CD4-positive, alpha-beta T cell treated with Interleukin-10 for 1 hour (primary cell): ENCODE data around the gene ZNF488.

Source experiments
- DNase-seq: peaks from one replicate; pipeline ENCODE4 v3.0.0-alpha.2; 2020

The ZNF488 gene

DNA sequence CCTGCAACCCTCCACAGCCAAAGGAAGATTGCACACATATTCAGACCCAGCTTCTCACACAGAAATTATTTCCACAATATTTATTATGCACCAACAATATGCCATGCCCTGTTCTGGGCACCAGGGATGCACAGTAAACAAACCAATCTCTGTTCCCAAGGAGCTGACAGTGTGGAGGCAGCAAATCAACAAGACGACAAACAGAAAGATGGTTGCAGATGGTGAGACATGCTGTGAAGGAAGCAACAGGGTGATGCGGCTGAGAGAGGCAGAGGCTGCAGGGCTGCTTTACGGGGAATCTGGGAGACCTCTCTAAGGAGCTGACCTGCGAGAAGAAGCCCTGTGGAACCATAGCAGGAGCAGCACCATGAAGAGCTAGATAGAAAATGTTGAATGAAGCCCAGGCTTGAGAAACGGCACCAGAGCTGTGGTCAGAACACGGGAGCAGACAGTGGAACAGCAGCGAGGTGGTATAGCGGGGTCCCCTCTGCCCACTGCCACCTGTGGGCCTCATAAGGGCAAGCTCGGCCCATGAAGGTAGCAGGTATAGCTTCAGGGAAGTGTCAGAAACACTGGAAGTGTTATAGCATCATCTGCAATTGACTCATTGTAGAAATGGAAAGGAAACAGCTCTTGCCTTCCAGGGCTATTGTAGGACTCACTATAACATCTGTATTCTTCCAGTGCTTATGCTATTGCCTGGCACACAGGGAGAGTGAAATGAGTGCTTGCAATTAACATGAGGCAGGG is 18.5 kb downstream of the ZNF488 start:
- DNase-seq: no peak

GRCh38 chr10:47364911-47365310 is 19.2 kb downstream of the ZNF488 start:
- DNase-seq: no peak

GRCh38 chr10:47364366-47364765 is 19.7 kb downstream of the ZNF488 start:
- no peak for DNase-seq

- no peak for DNase-seq
Observed at GRCh38 chr10:47363781-47364180, 20.3 kb downstream of the ZNF488 start.

DNA sequence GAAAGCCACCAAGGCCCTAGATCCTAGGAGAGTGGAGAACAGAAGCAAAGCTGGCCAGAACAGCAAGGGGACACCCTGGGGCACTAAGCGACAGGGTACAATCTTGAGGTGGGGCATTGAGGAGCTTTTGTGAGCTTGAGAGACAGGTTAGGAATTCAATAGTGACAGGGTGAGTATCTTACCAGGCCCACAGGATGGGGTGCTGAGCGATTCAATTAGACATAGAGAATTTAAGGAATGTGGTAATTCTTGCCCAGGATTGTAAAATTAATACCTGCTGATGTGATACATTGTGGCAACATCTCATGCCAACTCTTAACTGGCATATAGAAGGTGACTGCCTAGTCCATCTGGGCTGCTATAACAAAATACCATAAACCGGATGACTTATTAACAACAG is 21.9 kb downstream of the ZNF488 start:
- DNase-seq: no peak

- DNase-seq: peak; percentile 8
Observed at GRCh38 chr10:47361293-47361692, 22.8 kb downstream of the ZNF488 start.

DNA sequence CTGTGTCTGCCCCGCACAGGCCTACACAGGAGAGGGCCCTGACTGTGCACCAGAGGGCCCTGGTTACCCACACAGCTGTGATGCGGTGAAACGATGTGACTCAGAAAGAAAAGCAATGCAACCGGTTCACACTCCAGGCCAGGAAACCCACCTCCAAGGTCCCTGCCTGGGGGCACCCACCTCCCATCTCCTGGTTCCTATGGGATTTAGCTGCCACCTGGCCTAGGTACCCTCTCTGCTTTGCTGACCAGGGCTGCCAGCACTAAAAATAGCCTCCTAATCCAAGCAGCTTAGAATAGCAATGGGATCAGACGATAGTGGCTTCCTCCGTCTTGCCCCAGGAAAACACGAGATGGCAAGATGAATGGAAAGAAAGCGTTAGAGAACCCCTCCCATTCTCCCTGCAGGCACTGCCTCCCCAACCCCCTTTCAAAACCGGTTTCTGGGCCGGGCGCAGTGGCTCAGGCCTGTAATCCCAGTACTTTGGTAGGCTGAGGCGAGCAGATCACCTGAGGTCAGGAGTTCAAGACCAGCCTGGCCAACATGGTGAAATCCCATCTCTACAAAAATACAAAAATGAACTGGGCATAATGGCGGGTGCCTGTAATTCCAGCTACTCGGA is 23.6 kb downstream of the ZNF488 start:
- no peak for DNase-seq

DNA sequence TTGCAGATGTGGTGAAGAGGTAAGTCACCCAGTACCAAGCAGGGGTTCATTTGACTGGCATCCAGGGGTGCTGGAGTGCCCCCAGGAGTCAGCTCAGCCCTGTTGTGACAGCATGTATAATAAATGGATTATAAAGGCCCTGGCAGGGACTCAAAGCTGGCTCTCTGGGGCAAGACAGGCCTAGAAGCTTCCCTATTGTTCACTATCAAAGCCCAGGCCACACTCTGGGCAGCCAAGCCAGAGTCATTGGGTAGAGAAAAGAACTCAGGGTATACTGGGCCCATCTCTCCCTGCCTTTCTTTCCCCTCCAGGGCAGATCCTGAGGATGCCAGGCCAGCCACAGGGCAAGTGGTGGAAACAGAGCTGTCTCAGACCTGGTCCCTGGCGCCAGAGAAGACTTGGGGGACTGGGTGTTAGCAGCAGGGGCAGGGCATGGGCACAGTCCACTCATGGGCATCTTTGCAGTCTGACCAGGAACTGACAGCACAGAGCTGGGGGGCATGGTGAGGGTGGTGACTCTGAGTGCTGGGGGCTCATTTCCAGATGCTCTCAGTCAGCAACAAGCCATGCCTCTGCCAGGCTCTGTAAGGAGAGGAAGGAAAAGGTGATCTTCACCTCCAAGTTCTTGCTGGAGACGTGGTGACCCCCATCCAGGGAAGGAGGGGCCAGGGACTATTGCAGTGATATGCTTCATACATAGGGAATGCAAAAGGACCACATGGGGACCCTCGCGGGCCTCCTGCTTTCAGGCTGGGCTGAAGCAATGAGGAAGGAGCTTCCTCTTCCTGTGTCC is 24.3 kb downstream of the ZNF488 start:
- DNase-seq: no peak

- DNase-seq: no peak
Observed at GRCh38 chr10:47359101-47359500, 25.0 kb downstream of the ZNF488 start.

- DNase-seq: no peak
Observed at GRCh38 chr10:47358457-47358856, 25.6 kb downstream of the ZNF488 start.

DNA sequence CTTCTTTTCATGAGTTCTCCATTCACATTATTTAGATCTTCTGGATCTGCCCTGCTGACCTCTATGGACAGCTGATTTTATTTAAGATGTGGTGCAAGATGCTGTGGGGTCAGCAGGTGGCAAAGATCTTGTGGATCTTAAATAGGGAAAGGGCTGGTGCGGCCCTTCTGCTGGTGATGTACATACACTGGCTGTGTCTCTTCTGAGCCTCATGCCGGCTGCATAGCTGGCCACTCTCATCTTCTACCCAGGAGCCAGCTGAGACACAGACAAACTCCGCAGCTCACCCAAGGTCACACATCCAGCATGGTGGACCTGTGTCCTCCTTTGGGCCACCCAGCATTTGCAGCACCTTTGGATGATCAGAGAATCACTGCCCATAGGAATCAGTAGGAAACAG is 26.2 kb downstream of the ZNF488 start:
- DNase-seq: no peak

- no peak for DNase-seq
Observed at GRCh38 chr10:47357131-47357582, 26.9 kb downstream of the ZNF488 start.

DNA sequence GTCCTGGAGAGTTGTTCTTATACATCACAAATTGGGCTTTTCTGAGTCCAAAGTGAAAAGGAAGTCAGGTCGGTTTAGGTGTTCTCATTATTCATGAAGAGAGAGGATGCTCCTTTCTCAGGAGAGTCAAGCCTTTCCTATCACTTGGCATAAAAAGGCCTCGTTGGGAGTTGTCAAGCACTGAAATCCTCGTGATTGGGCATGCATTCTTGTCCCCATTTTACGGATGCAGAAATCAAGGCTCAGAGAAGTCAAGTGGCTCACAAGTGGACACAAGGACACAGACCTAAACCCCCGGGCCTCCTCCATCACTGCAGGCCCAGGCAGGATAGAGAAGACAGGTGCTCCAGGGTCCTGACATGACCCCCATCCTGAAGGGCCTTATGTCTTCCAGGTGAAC is 27.4 kb downstream of the ZNF488 start:
- no peak for DNase-seq

GRCh38 chr10:47354900-47355299 is 29.2 kb downstream of the ZNF488 start:
- no peak for DNase-seq

DNA sequence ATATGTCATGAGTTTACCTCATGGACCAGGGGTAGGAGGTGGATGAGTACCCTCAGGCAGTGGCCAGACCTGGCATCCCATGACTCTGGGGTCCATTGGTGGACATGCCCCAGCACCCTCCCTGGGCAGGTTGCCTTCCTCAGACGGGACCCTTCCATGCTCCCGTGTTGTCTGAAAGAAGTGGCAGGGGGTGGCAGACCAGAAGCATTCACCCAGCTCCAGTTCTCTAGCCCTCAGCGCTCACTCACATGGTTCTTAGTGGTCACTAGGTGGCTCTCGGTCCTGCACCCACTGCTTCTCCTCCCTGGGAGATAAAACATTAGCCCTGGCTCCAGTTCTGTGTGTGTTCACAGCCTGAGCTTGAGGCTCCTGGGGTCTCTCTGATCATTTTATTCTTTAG is 29.9 kb downstream of the ZNF488 start:
- no peak for DNase-seq

DNA sequence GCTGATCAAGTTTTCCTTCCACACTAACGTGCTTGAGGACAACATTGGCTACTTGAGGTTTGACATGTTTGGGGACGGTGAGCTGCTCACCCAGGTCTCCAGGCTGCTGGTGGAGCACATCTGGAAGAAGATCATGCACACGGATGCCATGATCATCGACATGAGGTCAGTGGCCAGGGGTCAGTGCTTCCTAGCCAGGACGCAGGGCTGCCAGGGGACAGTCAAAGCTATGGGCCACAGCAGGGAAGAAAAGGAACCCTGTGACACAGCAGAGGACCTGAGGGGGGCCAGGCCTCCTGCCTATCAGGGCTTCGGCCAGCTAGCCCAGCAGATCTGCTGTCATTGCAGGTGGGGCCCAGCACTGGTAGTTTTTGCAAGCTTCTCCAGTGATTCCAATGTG is 30.7 kb downstream of the ZNF488 start:
- DNase-seq: no peak

DNA sequence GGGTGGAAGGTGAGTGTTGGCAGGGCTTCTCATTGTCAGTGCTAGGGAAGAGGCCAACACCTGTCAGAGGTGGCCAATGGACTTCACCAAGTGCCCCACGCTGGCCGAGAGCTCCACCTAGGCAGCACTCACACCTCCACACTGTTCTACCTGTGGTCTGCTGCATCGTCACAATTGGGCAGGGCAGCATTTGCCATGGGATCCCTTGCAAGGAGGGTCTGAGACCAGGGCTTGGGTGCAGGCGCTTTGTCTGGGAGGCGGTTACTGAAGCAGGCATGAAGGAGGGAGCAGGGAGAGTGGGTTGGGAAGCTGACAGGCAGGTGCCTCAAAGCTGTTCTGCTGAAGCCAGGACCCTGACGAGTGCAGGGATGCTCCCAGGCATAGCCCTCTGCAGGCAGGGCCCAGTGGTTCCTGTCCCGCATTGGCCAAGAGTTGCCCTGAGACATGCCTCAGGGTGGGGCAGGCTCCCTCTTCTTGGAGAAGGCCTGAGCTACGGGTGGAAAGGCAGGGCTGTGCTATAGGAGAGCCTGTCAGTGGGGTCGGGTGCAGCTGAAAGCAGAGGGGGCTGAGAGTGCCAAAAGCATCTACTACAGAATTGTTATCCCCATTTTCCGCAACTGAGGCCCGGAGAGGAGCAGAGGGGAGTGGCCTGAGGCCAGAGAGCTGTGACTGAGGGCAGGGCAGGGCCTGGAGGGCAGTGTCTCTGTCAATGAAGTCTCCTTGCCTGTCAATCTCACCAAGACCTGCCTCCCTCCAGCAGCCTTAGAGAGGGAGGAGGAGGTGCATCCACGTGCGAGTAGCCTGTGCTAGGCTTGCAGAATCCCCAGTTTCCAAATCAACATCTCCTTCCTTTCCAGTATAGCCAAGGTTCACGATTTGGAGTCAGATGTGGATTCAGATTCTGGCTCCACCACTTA is 31.9 kb downstream of the ZNF488 start:
- DNase-seq: no peak

DNA sequence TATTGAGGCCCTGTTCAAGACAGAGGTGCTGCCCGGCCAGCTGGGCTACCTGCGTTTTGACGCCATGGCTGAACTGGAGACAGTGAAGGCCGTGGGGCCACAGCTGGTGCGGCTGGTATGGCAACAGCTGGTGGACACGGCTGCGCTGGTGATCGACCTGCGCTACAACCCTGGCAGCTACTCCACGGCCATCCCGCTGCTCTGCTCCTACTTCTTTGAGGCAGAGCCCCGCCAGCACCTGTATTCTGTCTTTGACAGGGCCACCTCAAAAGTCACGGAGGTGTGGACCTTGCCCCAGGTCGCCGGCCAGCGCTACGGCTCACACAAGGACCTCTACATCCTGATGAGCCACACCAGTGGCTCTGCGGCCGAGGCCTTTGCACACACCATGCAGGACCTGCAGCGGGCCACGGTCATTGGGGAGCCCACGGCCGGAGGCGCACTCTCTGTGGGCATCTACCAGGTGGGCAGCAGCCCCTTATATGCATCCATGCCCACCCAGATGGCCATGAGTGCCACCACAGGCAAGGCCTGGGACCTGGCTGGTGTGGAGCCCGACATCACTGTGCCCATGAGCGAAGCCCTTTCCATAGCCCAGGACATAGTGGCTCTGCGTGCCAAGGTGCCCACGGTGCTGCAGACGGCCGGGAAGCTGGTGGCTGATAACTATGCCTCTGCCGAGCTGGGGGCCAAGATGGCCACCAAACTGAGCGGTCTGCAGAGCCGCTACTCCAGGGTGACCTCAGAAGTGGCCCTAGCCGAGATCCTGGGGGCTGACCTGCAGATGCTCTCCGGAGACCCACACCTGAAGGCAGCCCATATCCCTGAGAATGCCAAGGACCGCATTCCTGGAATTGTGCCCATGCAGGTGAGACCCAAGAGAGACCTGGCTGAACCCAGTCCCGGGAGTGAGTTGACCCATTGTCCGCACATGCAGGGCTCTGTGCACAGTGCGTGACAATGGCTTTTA is 33.1 kb downstream of the ZNF488 start:
- no peak for DNase-seq

GRCh38 chr10:47349941-47350371 is 34.1 kb downstream of the ZNF488 start:
- DNase-seq: no peak

GRCh38 chr10:47349516-47349915 is 34.6 kb downstream of the ZNF488 start:
- no peak for DNase-seq

- DNase-seq: no peak
Observed at GRCh38 chr10:47348661-47349470, 35.2 kb downstream of the ZNF488 start.
